NB4 (cell line): Measurements from ENCODE around the gene HPN.
"Not testable (repeated sequence)": the region's sequence is repeated elsewhere in the genome, so short reads cannot be mapped to it uniquely, and the experiment has no call there.

Experiments used
- DNase-seq: peaks from one replicate; pipeline ENCODE4 v3.0.0; 2010; ENCODE audit warnings: low read depth
- H3K4me3 ChIP-seq: one replicate; pipeline ENCODE4 v1.5.1; 2011; ENCODE audit warnings: mild to moderate bottlenecking, low read depth, low read length, moderate library complexity
- MAX ChIP-seq: IDR thresholded peaks from 2 replicates; pipeline ENCODE4 v1.6.1; 2011; ENCODE audit warnings: low read depth, low read length
- MYC ChIP-seq: IDR thresholded peaks from 2 replicates; pipeline ENCODE4 v1.6.1; 2011; ENCODE audit warnings: low read depth, low read length
- POLR2A ChIP-seq: IDR thresholded peaks from 2 replicates; pipeline ENCODE4 v1.6.1; 2011; ENCODE audit warnings: mild to moderate bottlenecking; ENCODE audit not compliant: insufficient read length; ENCODE audit errors: extremely low read depth
- TF ChIP-seq, protein P1 (sequence below): IDR thresholded peaks from one replicate; pipeline ENCODE4 v1.5.1; 2012; ENCODE audit warnings: low read depth, low read length

HPN gene

DNA sequence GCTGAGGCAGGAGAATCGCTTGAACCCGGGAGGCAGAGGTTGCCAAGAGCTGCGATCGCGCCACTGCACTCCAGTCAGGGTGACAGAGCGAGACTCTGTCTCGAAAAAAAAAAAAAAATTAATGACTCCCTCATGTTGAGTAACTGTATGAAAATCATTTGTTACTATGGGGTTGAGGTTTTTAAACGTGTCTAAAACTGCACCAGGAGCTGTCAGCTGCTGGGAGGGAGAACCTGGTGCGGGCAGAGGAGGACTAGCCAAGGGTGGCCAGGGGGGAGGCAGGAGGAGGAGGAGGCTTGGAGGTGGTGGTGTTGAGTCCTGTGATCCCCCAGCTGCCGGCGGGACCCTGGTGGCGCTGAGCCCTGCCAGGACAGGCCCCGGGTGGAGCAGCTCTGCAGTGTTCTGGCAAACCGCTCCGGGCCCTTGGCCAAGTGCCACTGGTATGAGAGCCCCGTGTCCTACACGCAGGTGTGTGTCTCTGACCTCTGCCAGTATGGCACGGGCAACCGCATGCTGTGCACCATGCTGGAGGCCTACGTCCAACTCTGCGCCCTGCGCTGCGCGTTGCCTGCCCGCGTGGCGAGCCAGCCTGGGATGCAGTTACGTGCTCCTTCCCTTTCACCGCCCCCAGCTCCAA lies 57.0 kb downstream of the HPN start:
- TF ChIP-seq MAX: no peak
- TF ChIP-seq, protein P1, sequence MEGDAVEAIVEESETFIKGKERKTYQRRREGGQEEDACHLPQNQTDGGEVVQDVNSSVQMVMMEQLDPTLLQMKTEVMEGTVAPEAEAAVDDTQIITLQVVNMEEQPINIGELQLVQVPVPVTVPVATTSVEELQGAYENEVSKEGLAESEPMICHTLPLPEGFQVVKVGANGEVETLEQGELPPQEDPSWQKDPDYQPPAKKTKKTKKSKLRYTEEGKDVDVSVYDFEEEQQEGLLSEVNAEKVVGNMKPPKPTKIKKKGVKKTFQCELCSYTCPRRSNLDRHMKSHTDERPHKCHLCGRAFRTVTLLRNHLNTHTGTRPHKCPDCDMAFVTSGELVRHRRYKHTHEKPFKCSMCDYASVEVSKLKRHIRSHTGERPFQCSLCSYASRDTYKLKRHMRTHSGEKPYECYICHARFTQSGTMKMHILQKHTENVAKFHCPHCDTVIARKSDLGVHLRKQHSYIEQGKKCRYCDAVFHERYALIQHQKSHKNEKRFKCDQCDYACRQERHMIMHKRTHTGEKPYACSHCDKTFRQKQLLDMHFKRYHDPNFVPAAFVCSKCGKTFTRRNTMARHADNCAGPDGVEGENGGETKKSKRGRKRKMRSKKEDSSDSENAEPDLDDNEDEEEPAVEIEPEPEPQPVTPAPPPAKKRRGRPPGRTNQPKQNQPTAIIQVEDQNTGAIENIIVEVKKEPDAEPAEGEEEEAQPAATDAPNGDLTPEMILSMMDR: no peak
- TF ChIP-seq MYC: no peak
- TF ChIP-seq POLR2A: no peak
- DNase-seq: no peak

DNA sequence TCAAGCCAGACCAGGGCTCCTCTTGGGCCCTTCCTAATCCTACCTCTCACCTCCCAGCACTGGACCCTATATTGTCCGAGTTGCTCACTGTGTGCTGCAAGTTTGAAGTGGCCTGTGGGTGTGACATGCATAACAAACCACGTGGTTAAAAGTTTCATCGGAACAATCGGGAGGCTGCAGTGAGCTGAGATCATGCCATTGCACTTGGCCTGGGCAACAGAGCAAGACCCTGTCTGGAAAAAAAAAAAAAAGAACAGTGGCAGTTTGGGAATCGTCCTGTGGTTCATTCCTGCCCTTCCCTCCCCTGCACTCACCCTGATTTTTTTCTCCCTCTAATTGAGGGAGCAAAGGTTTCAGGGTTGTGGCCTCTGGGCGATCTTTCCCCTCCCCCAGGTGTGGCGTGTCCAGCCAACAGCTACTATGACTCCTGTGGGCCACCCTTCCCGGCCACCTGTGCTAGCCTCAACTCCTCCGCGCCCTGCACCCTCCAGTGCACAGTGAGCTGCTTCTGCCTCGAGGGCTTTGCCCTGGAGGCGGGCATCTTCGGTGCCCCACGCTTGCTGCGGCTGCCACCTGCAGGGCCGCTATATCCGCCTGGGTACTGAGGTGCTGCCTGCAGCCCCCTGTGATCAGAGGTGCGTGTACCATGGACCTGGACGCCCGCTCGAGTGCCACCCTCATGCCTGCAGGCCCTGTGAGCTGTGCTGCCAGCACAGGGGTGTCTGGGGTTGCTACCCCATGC lies 57.8 kb downstream of the HPN start:
- no peak for TF ChIP-seq POLR2A
- TF ChIP-seq, protein P1: no peak
- no peak for DNase-seq
- no peak overlapping the region for H3K4me3 ChIP-seq

More for the DNA sequence above, 57.0 kb downstream of the HPN start:
- no peak overlapping the region for H3K4me3 ChIP-seq

GRCh38 chr19:35099897-35100275 lies 58.4 kb downstream of the HPN start:
- TF ChIP-seq MYC (no peak), POLR2A (no peak)
- DNase-seq: no peak
- H3K4me3 ChIP-seq: no peak overlapping the region

GRCh38 chr19:35100588-35101533 lies 59.3 kb downstream of the HPN start:
- H3K4me3 ChIP-seq: no peak overlapping the region
- TF ChIP-seq, protein P1: no peak
- TF ChIP-seq MAX: no peak
- no peak for TF ChIP-seq POLR2A
- no peak for TF ChIP-seq MYC
- DNase-seq: no peak

DNA sequence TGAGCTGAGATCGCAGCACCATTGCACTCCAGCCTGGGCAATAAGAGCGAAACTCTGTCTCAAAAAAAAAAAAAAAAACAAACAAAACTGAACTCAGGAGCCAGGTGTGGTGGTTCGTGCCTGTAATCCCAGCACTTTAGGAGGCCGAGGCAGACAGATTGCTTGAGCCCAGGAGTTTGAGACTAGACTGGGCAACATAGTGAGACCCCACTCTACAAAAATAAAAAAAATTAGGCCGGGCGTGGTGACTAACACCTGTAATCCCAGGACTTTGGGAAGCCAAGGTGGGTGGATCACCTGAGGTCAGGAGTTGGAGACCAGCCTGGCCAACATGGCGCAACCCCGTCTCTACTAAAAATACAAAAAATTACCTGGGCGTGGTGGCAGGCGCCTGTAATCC lies 60.4 kb downstream of the HPN start:
- H3K4me3 ChIP-seq, DNase-seq: not testable (repeated sequence)

DNA sequence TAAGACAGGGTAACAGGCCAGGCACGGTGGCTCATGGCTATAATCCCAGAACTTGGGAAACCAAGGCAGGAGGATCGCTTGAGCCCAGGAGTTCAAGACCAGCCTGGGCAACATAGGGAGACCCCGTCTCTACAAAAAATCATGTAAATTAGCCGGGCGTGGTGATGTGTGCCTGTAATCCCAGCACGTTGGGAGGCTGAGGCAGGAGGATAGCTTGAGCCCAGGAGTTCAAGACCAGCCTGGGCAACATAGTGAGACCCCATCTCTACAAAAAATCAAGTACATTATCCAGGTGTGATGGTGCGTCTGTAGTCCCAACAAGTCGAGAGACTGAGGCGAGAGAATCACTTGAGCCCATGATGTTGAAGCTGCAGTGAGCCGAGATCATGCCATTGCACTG lies 62.1 kb downstream of the HPN start:
- H3K4me3 ChIP-seq, DNase-seq: not testable (repeated sequence)

- H3K4me3 ChIP-seq: no peak overlapping the region
- no peak for DNase-seq
- TF ChIP-seq POLR2A (no peak), MAX (no peak), MYC (no peak)
- TF ChIP-seq, protein P1: no peak
These were observed 62.8 kb downstream of the HPN start for GRCh38 chr19:35104361-35104760.
